WTC11 (cell line): ENCODE data around the gene FBP1.

Experiments used
- CREM ChIP-seq: sonication (generic); formaldehyde crosslinking; IDR thresholded peaks from 2 replicates; pipeline ENCODE4 v1.8.1; 2022; ENCODE audit warnings: mild to moderate bottlenecking, missing genetic modification reagents, moderate library complexity
- ELF4 ChIP-seq: sonication (generic); formaldehyde crosslinking; IDR thresholded peaks from 2 replicates; pipeline ENCODE4 v1.8.1; 2022; ENCODE audit warnings: low read depth, mild to moderate bottlenecking, moderate library complexity, missing genetic modification reagents
- FOXK1 ChIP-seq: sonication (generic); formaldehyde crosslinking; IDR thresholded peaks from 2 replicates; pipeline ENCODE4 v1.8.0; 2022; ENCODE audit warnings: mild to moderate bottlenecking, moderate library complexity, missing genetic modification reagents
- JUN ChIP-seq: sonication (generic); formaldehyde crosslinking; IDR thresholded peaks from 2 replicates; pipeline ENCODE4 v1.8.0; 2023; ENCODE audit warnings: mild to moderate bottlenecking, missing genetic modification reagents
- NR3C1 ChIP-seq: sonication (generic); formaldehyde crosslinking; conservative IDR thresholded peaks from 2 replicates; pipeline ENCODE4 v1.8.1; 2023; ENCODE audit warnings: low read depth, mild to moderate bottlenecking, missing genetic modification reagents
- RELA ChIP-seq: sonication (generic); formaldehyde crosslinking; IDR thresholded peaks from 2 replicates; pipeline ENCODE4 v1.8.1; 2022; ENCODE audit warnings: missing genetic modification reagents, mild to moderate bottlenecking, borderline replicate concordance
- TEAD4 ChIP-seq: sonication (generic); formaldehyde crosslinking; IDR thresholded peaks from 2 replicates; pipeline ENCODE4 v1.8.0; 2022; ENCODE audit warnings: mild to moderate bottlenecking, missing genetic modification reagents
- ZNF232 ChIP-seq: sonication (generic); formaldehyde crosslinking; IDR thresholded peaks from 2 replicates; pipeline ENCODE4 v1.8.0; 2022; ENCODE audit warnings: mild to moderate bottlenecking, missing genetic modification reagents
- TF ChIP-seq, protein P1 (sequence below): fragments of 200-600 bp; IDR thresholded peaks from 2 replicates; pipeline ENCODE4 v1.8.0; 2022; ENCODE audit warnings: antibody characterized with exemption
- TF ChIP-seq, protein P2 (sequence below): sonication (generic); formaldehyde crosslinking; IDR thresholded peaks from 2 replicates; pipeline ENCODE4 v1.8.1; 2022; ENCODE audit warnings: low read depth, mild to moderate bottlenecking, moderate library complexity, missing genetic modification reagents, borderline replicate concordance
- TF ChIP-seq, protein P3 (sequence below): sonication (generic); formaldehyde crosslinking; IDR thresholded peaks from 2 replicates; pipeline ENCODE4 v1.8.0; 2022; ENCODE audit warnings: mild to moderate bottlenecking, missing genetic modification reagents
- TF ChIP-seq, protein P4 (sequence below): fragments of 250-450 bp; sonication (Bioruptor Pico); IDR thresholded peaks from 2 replicates; pipeline ENCODE4 v1.9.0; 2021; ENCODE audit warnings: mild to moderate bottlenecking
- TF ChIP-seq, protein P5 (sequence below): sonication (generic); formaldehyde crosslinking; IDR thresholded peaks from 2 replicates; pipeline ENCODE4 v1.8.0; 2022; ENCODE audit warnings: mild to moderate bottlenecking, missing genetic modification reagents

DNA sequence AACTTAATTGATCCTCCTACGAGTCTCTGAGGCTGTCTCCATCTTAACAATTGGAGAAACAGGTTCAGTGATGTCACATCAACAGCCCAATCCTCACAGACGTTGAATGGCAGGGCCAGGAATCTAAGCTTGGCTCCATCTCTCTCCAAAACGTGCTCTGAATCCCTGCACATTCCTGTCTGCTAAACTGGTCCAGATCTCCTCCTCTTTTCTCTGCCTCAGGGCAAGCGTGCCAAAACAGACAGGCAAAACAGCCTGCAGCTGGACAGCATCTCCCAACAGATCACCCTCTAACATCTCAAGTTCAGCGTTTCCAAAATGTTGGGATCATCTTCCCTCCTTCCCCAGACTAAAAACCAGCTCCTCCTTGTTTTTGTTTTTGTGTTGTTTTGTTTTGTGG, 6.6 kb downstream of the FBP1 start:
- TF ChIP-seq, protein P1, sequence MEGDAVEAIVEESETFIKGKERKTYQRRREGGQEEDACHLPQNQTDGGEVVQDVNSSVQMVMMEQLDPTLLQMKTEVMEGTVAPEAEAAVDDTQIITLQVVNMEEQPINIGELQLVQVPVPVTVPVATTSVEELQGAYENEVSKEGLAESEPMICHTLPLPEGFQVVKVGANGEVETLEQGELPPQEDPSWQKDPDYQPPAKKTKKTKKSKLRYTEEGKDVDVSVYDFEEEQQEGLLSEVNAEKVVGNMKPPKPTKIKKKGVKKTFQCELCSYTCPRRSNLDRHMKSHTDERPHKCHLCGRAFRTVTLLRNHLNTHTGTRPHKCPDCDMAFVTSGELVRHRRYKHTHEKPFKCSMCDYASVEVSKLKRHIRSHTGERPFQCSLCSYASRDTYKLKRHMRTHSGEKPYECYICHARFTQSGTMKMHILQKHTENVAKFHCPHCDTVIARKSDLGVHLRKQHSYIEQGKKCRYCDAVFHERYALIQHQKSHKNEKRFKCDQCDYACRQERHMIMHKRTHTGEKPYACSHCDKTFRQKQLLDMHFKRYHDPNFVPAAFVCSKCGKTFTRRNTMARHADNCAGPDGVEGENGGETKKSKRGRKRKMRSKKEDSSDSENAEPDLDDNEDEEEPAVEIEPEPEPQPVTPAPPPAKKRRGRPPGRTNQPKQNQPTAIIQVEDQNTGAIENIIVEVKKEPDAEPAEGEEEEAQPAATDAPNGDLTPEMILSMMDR: no peak
- TF ChIP-seq, protein P2, sequence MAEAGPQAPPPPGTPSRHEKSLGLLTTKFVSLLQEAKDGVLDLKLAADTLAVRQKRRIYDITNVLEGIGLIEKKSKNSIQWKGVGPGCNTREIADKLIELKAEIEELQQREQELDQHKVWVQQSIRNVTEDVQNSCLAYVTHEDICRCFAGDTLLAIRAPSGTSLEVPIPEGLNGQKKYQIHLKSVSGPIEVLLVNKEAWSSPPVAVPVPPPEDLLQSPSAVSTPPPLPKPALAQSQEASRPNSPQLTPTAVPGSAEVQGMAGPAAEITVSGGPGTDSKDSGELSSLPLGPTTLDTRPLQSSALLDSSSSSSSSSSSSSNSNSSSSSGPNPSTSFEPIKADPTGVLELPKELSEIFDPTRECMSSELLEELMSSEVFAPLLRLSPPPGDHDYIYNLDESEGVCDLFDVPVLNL (CRISPR knock-in tag): no peak
- TF ChIP-seq CREM (CRISPR knock-in tag): no peak
- TF ChIP-seq, protein P3, sequence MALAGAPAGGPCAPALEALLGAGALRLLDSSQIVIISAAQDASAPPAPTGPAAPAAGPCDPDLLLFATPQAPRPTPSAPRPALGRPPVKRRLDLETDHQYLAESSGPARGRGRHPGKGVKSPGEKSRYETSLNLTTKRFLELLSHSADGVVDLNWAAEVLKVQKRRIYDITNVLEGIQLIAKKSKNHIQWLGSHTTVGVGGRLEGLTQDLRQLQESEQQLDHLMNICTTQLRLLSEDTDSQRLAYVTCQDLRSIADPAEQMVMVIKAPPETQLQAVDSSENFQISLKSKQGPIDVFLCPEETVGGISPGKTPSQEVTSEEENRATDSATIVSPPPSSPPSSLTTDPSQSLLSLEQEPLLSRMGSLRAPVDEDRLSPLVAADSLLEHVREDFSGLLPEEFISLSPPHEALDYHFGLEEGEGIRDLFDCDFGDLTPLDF (CRISPR knock-in tag): no peak
- TF ChIP-seq, protein P4, sequence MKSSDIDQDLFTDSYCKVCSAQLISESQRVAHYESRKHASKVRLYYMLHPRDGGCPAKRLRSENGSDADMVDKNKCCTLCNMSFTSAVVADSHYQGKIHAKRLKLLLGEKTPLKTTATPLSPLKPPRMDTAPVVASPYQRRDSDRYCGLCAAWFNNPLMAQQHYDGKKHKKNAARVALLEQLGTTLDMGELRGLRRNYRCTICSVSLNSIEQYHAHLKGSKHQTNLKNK (CRISPR knock-in tag): no peak
- TF ChIP-seq JUN (CRISPR knock-in tag): no peak
- no peak for TF ChIP-seq NR3C1
- no peak for TF ChIP-seq ELF4 (CRISPR knock-in tag)
- no peak for TF ChIP-seq ZNF232
- no peak for TF ChIP-seq TEAD4 (CRISPR knock-in tag)
- no peak for TF ChIP-seq FOXK1 (CRISPR knock-in tag)
- no peak for TF ChIP-seq RELA (CRISPR knock-in tag)
- TF ChIP-seq, protein P5, sequence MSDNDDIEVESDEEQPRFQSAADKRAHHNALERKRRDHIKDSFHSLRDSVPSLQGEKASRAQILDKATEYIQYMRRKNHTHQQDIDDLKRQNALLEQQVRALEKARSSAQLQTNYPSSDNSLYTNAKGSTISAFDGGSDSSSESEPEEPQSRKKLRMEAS (CRISPR knock-in tag): no peak
